Activated CD8-positive, alpha-beta memory T cell treated with anti-CD3 and anti-CD28 coated beads, Interleukin-2, amount 10 ng/mL, durations not matched to agents 7 days and 5 days (primary cell): ENCODE measurements around the gene UBE2L5. TPM values are rescaled to one million over a fixed set of nuclear protein-coding genes. Genes with fewer than 3 reads are reported as not detected.
A peak's percentile ranks its signal among the peaks of the same experiment; 100 is the strongest.
"Not testable (repeated sequence)": the region's sequence is repeated elsewhere in the genome, so short reads cannot be mapped to it uniquely, and the experiment has no call there.

Experiments used
- ATAC-seq: fragments of 150-1000 bp; cut with Tn5 transposase; one replicate; pipeline ENCODE4 v1.10.0; 2021; ENCODE audit warnings: moderate library complexity
- CTCF ChIA-PET: fragments of 350-600 bp; sonication (Branson Sonifier 250); formaldehyde crosslinking; loops from one replicate; lab custom pipeline; 2021; ENCODE audit warnings: antibody characterized with exemption; lab: Charles Lee
- DNase-seq: peaks from one replicate; pipeline ENCODE4 v3.0.0-alpha.2; 2020
- H3K27ac Mint-ChIP-seq: one replicate; pipeline ENCODE4 v1.8.0; 2021; ENCODE audit warnings: mild to moderate bottlenecking, mixed read lengths
- H3K27me3 Mint-ChIP-seq: one replicate; pipeline ENCODE4 v1.8.0; 2021; ENCODE audit warnings: mixed read lengths
- H3K36me3 Mint-ChIP-seq: one replicate; pipeline ENCODE4 v1.8.0; 2021; ENCODE audit warnings: mild to moderate bottlenecking, mixed read lengths
- H3K4me1 Mint-ChIP-seq: one replicate; pipeline ENCODE4 v1.8.0; 2021; ENCODE audit warnings: mixed read lengths
- H3K4me3 Mint-ChIP-seq: one replicate; pipeline ENCODE4 v1.8.0; 2021; ENCODE audit warnings: mild to moderate bottlenecking, moderate library complexity, mixed read lengths
- H3K9me3 Mint-ChIP-seq: one replicate; pipeline ENCODE4 v1.8.0; 2022; ENCODE audit warnings: low read depth, mixed read lengths
- total RNA-seq, 2 experiments: library from RNA; stranded (reverse); gene quantifications; one replicate each; pipeline ENCODE4 v1.2.3, GENCODE V29; 2021

Gene UBE2L5
- total RNA-seq, 2 experiments from 2014 or later, result not detected

DNA sequence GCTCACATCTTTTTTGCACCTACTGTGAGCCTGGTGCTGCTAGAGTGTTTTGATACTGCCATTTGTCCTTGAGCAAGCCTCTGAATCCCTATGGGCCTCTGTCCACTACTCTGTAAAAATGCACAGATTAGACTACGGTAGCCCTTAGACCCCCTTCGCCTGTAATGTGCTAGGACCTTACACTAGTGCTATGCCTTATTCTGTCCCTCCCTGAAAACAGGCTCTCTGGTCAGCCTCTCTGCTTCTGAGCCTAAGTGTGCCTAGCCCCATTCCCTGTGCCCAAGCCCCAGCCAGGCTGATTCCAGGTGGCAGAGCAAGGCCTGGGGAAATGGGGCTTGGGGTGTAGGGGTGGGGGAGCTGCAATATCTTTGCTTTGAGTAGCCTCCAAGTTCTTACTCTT is 32.7 kb downstream of the UBE2L5 start:
- DNase-seq (no peak), ATAC-seq (peak; percentile 24)
- Mint-ChIP-seq H3K36me3 (peaks cover 17% of the 10 kb centered on the region), H3K4me1 (peaks cover 15% of the 10 kb centered on the region), H3K27me3 (no peaks in the 10 kb centered on the region), H3K27ac (no peak overlapping the region), H3K9me3 (no peaks in the 10 kb centered on the region), H3K4me3 (no peak overlapping the region)
- CTCF ChIA-PET, result interaction anchor here (0.6 to 2.3 kb wide), 3 partner anchors 19 to 322 kb away, joined by 3 to 6 read pairs (median 4); no protein-coding TSS in a partner anchor

GRCh38 chr13:30456290-30456689 is 34.0 kb downstream of the UBE2L5 start:
- H3K36me3 Mint-ChIP-seq, result peaks cover 18% of the 10 kb centered on the region
- H3K4me1 Mint-ChIP-seq, result peaks cover 16% of the 10 kb centered on the region
- H3K27ac Mint-ChIP-seq, result peak overlapping the region; percentile 27
- ATAC-seq (no peak), DNase-seq (no peak)
- no peak overlapping the region for H3K4me3 Mint-ChIP-seq
- CTCF ChIA-PET, result interaction anchor here (1.4 to 2.3 kb wide), 2 partner anchors 20 to 324 kb away, joined by 4 to 6 read pairs; no protein-coding TSS in a partner anchor
- H3K9me3 Mint-ChIP-seq, result no peaks in the 10 kb centered on the region
- H3K27me3 Mint-ChIP-seq, result no peaks in the 10 kb centered on the region

DNA sequence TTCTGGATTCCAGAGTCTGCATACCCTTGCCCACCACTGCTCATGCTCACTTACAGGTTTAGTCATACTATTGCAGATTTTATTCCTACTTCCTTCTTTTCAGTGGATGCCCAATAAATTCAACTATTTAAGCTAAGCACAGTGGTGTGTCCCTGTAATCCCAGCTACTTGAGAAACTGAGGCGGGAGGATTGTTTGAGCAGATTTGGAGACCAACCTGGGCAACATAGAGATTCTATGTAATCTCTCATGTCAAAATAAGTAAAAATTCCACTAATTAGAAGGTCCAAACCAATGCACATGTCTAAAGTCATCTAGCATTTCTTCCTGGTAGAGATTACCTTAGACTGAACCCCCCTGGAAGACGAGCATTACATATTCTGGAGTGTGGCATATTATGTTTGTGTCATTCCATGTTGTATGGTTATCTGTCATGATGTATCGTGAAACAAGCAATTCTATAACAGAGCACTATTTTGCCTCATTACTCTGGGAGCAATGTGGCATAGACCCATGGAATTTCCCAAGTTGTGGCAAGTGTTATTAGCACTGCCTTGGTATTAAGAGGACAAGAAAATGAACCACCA is 35.1 kb downstream of the UBE2L5 start:
- Mint-ChIP-seq H3K27me3 (no peaks in the 10 kb centered on the region), H3K27ac (no peak overlapping the region), H3K36me3 (peaks cover 25% of the 10 kb centered on the region), H3K4me1 (peaks cover 26% of the 10 kb centered on the region), H3K9me3 (no peaks in the 10 kb centered on the region), H3K4me3 (no peak overlapping the region)
- ATAC-seq, result no peak
- no peak for DNase-seq
- CTCF ChIA-PET, result no interaction called here

GRCh38 chr13:30461279-30462066 is 39.2 kb downstream of the UBE2L5 start:
- Mint-ChIP-seq H3K4me1 (peaks cover 29% of the 10 kb centered on the region), H3K27ac (peak overlapping the region; percentile 57), H3K36me3 (peaks cover 47% of the 10 kb centered on the region)
- not testable (repeated sequence) for H3K27me3 Mint-ChIP-seq, H3K4me3 Mint-ChIP-seq, H3K9me3 Mint-ChIP-seq, DNase-seq, ATAC-seq
- CTCF ChIA-PET, result interaction anchor here (0.7 to 2.4 kb wide), 7 partner anchors 10 to 339 kb away, joined by 3 to 17 read pairs (median 4); no protein-coding TSS in a partner anchor

- Mint-ChIP-seq H3K9me3 (no peaks in the 10 kb centered on the region), H3K27ac (peak overlapping the region; percentile 98), H3K4me1 (peaks cover 35% of the 10 kb centered on the region), H3K27me3 (no peaks in the 10 kb centered on the region), H3K4me3 (peak overlapping the region; percentile 88), H3K36me3 (peaks cover 40% of the 10 kb centered on the region)
- ATAC-seq, result peak; percentile 41
- CTCF ChIA-PET, result interaction anchor here (0.7 to 1.1 kb wide), 3 partner anchors 90 to 332 kb away, joined by 3 to 4 read pairs (median 3); no protein-coding TSS in a partner anchor
- DNase-seq, result peak; percentile 90
Observed at GRCh38 chr13:30463787-30464495, 41.6 kb downstream of the UBE2L5 start.

DNA sequence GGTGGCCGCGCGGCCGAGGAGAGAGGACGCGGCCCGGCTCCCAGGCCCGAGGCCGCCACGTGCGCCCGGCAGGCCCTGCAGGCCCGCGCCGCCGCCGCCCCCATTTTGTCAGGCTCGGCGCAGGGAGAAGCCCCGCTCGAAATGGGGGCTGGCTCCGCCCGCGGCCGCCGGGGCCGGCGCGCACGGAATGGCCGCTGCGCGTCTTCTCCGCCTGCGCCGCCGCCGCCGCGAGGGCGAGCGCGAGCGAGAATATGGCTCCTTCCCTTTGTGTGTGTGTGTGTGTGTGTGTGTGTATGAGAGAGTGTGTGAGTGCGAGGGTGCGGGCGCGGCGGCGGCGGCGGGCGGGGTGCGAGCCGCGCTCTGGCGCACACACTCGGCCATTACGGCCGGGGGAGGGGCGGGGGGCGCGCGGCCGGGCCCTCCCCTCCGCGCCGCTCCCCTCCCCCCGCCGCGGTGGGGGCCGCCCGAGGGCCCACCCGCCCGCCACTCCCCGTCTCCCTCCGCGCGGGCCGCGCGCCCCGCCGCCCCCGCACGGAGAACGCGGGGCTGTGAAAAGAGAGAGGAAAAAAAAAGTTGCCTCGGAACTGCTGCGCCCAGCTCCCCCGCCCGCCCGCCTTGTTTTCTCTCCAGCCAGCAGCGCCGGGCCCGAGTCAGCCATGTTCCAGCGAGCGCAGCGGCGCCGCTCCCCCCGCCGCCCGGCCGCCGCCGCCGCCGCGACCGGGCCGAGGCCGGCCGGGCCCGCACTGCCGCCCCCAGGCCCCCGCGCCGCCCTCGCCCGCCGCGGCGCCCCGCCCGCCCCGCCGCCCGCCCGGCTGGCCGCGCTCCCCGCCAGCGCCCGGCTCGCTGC is 42.4 kb downstream of the UBE2L5 start:
- Mint-ChIP-seq H3K27me3 (no peaks in the 10 kb centered on the region), H3K4me3 (peak overlapping the region; percentile 88), H3K4me1 (peaks cover 30% of the 10 kb centered on the region), H3K9me3 (no peaks in the 10 kb centered on the region), H3K27ac (peak overlapping the region; percentile 98), H3K36me3 (peaks cover 33% of the 10 kb centered on the region)
- peak; percentile 45 for ATAC-seq
- DNase-seq, result peak; percentile 80
- CTCF ChIA-PET, result interaction anchor here (1.1 to 2.3 kb wide), 4 partner anchors 93 to 333 kb away, joined by 3 to 5 read pairs (median 4); no protein-coding TSS in a partner anchor

- H3K4me3 Mint-ChIP-seq, result no peak overlapping the region
- peaks cover 31% of the 10 kb centered on the region for H3K36me3 Mint-ChIP-seq
- H3K27ac Mint-ChIP-seq, result no peak overlapping the region
- H3K27me3 Mint-ChIP-seq, result no peaks in the 10 kb centered on the region
- peaks cover 28% of the 10 kb centered on the region for H3K4me1 Mint-ChIP-seq
- DNase-seq (no peak), ATAC-seq (no peak)
- CTCF ChIA-PET, result interaction anchor here (0.9 to 2.3 kb wide), 4 partner anchors 57 to 351 kb away, joined by 3 to 5 read pairs (median 3); no protein-coding TSS in a partner anchor
- no peaks in the 10 kb centered on the region for H3K9me3 Mint-ChIP-seq
Observed at GRCh38 chr13:30465343-30465592, 43.0 kb downstream of the UBE2L5 start.

- Mint-ChIP-seq H3K4me3 (peak within 1 kb of the TSS; percentile 88), H3K4me1 (peaks cover 28% of the 10 kb centered on the region), H3K36me3 (peaks cover 31% of the 10 kb centered on the region), H3K27ac (peak within 1 kb of the TSS; percentile 96), H3K9me3 (no peaks in the 10 kb centered on the region), H3K27me3 (no peaks in the 10 kb centered on the region)
- ATAC-seq, result peak; percentile 93
- DNase-seq, result peak; percentile 100
- CTCF ChIA-PET, result interaction anchor here (0.5 to 2.3 kb wide), 6 partner anchors 12 to 352 kb away, joined by 3 to 5 read pairs (median 3); no protein-coding TSS in a partner anchor
Observed at GRCh38 chr13:30465593-30466357, 43.5 kb downstream of the UBE2L5 start, which contains the start of gene HMGB1. TSS of gene HMGB1 (minus strand) at chr13:30465936. CDS start at chr13:30463680, 2,256 bp downstream.

DNA sequence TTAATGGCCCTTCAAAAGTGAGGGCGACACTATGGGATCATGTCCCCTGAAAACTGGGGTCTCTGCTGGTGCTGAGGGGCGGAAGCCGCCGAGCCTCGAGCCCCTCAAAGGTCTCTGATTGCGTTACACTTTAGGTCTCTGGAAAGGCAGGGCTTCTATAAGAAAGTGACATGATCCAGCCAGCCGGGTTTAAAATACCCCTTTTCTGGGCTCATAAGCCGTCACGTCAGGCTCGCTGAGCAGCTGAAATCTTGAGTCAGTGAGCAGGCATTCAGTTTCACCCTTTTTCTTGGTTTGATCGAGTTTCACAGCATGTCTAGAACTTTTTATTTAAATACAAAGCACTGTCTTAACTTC is 44.0 kb downstream of the UBE2L5 start:
- ATAC-seq (no peak), DNase-seq (no peak)
- CTCF ChIA-PET, result interaction anchor here (0.5 to 2.3 kb wide), 4 partner anchors 12 to 334 kb away, joined by 3 to 5 read pairs (median 3); no protein-coding TSS in a partner anchor
- Mint-ChIP-seq H3K27ac (peak overlapping the region; percentile 96), H3K4me1 (peaks cover 26% of the 10 kb centered on the region), H3K27me3 (no peaks in the 10 kb centered on the region), H3K36me3 (peaks cover 29% of the 10 kb centered on the region), H3K4me3 (peak overlapping the region; percentile 84), H3K9me3 (no peaks in the 10 kb centered on the region)

DNA sequence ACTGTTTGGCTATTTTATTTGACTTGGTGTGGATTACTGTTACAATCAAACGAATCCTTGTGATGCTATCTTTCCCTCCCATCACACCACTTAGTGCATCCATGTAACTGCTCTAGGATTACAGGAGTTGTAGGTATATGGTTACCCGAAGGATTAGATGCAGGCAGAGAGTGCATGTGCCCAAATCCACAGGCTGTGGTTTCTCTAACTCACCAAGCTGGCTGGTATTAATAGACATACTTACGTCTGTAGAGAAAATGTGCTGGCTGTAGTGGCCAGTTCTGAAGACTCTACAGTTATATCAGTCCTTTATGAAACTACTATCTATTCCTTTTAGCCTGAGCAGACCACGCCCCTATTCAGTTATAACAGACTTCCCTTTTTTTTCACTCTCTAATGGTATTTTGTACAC is 44.6 kb downstream of the UBE2L5 start:
- DNase-seq, result peak; percentile 48
- Mint-ChIP-seq H3K27me3 (no peaks in the 10 kb centered on the region), H3K4me3 (peak overlapping the region; percentile 84), H3K4me1 (peaks cover 22% of the 10 kb centered on the region), H3K27ac (peak overlapping the region; percentile 96), H3K36me3 (peaks cover 27% of the 10 kb centered on the region), H3K9me3 (no peaks in the 10 kb centered on the region)
- no peak for ATAC-seq
- CTCF ChIA-PET, result interaction anchor here (1.5 to 2.3 kb wide), 2 partner anchors 84 to 334 kb away, joined by 3 to 5 read pairs; no protein-coding TSS in a partner anchor

DNA sequence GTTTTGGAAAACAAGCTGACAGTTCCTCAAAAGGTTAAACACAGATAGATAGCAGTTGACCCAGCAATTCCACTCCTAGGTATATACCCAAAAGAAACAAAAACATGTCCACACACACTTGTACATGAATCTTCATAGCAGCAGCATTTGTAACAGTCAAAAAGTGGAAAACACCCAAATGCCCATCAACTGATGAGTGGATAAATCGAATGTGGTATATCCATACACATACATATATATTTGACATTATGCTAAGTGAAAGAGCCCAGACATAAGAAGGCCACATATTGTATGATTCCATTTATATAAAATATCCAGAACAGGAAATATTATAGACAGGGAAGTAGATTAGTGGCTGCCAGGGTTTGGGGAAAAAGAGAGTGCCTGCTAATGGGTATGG is 51.4 kb downstream of the UBE2L5 start:
- Mint-ChIP-seq H3K27me3 (no peaks in the 10 kb centered on the region), H3K4me1 (no peaks in the 10 kb centered on the region), H3K9me3 (no peaks in the 10 kb centered on the region), H3K36me3 (no peaks in the 10 kb centered on the region), H3K27ac (no peak overlapping the region), H3K4me3 (no peak overlapping the region)
- CTCF ChIA-PET, result no interaction called here
- no peak for DNase-seq
- no peak for ATAC-seq
